IPS-NIHi7 (cell line): ENCODE results near the gene IRF7.
"Not testable (repeated sequence)": the region's sequence is repeated elsewhere in the genome, so short reads cannot be mapped to it uniquely, and the experiment has no call there.

Source experiments
- DNase-seq: peaks from one replicate; pipeline ENCODE4 v3.0.0; 2012; ENCODE audit warnings: mixed read lengths; ENCODE audit errors: extremely low spot score

IRF7 gene

DNA sequence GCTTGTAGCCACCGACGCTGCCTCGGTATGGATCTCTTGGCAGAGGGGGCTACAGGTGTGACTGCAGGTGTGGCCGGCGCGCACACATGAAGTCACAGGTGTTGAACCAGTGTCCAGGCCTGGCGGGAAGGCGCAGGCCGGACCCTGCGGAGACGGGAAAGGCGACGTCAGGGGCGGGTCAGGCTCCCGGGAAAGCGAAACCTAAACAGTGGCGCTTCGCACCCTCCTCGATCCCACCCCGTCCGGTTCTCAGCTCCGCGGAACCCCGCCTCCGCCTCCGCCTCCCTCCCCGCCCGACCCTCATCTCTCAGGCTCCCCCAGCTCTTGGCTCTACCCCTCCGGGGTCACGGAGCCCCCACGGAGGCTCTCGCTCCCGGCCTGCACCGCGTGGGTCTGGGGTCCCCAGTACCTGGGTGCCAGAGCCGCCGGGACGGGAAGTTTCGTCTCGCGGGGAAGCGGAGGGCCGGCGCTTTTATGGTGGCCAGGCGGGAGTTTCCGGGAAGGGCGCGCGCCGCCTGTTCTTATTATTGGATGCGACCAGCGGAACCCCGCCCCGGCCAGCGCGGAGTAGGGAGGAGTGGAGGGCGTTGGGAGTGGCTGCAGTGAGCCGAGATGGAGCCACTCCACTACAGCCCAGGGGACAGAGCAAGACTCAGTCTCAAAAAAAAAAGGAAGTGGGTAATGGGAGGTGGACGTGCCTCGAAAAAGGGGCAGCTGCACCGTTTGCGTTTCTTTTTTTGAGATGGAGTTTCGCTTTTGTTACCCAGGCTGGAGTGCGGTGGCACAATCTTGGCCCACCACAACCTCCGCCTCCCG lies at the start of gene IRF7:
TSS of gene IRF7 (minus strand) at position 447 of the 816 bp plus-strand sequence. CDS start 586 bp downstream, outside the sequence.
- peak; percentile 91 for DNase-seq

DNA sequence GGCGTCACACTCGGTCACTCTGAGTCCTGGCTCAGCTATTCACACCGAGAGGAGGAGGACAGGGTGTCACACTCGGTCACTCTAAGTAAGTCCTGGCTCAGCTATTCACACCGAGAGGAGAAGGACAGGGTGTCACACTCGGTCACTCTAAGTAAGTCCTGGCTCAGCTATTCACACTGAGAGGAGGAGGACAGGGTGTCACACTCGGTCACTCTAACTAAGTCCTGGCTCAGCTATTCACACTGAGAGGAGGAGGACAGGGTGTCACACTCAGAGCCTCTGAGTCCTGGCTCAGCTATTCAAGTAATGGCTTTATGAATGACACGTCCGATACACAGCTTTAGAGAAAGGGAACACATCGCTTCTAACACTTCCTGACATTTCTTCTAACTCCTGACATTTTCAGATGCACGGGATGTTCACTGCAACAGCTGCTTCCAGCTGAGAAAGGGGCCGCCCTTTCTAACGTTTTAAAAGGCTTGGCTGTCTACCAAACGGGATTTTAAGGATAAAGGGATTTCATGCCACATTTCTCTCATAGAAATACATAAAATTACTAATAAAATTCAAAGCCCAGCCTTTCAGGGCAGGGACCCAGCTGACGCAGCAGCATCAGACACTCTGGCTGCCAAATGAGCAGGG lies 49.4 kb upstream of the IRF7 start:
- DNase-seq: no peak

GRCh38 chr11:662689-663274 lies 47.0 kb upstream of the IRF7 start:
- DNase-seq: peak; percentile 92

DNA sequence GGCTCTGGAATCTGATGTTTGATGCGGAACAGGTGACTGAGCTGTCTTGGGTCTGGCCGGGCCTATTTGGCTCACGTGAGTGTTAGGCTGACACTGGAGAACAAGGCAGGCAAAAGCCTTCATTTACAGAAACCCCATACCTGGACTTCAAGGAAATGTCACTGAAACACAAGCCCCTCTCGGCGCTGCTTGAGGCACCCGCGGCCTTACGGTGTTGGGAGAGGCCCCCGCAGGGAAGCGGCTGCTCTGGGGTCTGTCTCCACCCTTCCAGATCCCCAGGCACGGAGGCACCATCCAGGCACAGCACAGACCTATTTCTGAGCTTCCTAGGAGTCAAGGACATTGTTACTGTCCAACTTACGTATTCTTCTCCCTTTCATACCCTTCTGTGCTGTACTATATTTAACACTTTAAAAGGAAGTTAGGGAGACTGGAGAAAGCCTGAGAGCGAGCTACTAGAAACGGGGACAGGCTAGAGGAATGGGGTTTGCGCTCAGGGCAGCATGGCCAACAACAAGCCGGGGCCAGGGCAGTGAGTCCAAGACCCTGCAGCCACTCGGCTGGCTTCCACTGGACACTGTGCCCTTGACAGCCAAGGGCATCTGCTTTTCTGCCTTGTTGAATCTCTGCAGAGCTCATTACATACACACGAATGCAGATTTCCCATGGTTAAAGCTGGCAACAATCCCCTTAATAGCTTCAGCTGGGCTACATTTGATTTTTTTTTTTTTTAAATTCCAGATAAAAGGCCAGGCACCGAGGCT lies 45.1 kb upstream of the IRF7 start:
- no peak for DNase-seq

GRCh38 chr11:660281-660680 lies 44.5 kb upstream of the IRF7 start:
- DNase-seq: no peak

DNA sequence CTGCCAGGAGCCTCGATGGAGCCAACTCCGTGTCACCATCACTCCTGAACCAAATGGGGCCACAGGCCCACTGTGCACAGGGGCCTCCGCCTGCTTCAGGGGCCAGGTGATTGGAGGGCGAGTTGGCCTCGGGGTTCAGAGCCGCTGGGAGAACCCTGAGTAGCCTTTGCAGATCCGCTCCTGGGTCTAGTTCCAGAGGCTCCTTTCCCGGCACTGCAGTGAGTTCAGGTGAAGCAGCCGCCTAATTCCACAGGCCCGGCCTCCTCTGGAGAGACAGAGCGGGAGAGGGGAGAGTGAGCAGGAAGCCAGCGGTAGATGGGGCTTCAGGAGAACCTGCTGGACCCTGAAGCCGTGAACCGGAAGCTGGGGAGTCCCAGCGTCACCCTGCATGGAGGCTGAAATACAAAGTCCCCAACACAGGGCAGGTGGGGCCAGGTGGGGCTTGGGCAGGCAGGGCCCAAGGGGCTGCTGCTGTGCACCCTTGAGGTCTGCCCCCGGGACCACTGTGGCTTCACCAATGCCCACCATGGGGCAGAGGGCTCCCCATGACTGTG lies 43.9 kb upstream of the IRF7 start:
- DNase-seq: no peak

DNA sequence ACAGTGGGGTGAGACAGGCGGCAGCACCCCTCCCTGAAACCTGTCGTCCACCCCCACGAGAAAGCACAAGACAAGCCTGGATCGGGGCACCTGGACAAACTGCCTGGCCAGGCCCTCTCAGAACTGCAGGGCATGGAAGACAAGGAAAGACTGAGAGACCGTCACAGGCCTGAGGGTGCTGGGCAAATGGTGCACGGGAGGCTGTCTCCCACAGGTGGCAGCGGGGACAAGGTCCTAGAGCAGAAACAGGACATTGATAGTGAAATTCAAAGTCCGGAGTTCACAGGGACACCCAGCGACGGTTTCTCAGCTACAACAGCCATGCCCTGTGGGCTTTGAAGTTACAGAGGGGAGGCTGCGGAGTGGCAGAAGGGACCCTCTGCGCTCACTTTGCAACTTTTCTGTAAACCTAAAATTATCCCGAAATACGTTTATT lies 42.0 kb upstream of the IRF7 start:
- DNase-seq: no peak

GRCh38 chr11:656866-657265 lies 41.1 kb upstream of the IRF7 start:
- DNase-seq: no peak

GRCh38 chr11:656426-656825 lies 40.7 kb upstream of the IRF7 start:
- no peak for DNase-seq

DNA sequence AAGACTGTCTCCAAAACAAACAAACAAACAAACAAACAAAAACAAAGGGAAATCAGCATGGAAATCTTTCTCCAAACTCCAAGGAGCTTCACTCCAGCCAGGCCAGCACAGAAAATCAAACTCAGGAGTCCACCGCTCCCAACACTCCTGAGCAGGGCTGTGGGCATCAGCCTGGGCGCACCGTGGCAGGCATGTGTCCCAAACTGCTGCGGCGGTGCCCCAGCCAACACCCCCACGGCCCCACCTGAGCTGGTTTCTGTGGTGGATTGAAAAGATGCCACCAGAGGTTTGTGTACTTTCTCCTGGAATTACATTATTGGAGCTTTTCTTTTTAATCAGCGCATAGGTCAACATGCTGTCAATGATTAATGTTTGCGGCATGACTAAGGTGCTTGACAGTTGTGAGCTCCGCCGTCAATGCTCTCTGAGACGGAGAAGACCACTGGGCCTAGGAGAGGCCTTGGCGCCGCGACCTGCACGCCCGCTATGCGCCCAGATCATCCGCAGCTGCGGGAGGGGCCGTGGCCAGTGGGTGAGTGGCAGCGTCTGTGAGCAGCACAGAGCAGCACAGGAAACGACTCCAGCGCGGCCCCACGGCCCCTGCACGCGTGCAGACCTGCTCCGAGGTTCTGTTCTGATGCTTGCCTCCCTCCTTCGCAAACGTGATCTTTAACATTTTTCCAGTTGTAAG lies 39.4 kb upstream of the IRF7 start:
- no peak for DNase-seq

- DNase-seq: not testable (repeated sequence)
Measured at GRCh38 chr11:654444-654843, 38.7 kb upstream of the IRF7 start.

GRCh38 chr11:653837-654236 lies 38.1 kb upstream of the IRF7 start:
- DNase-seq: no peak

DNA sequence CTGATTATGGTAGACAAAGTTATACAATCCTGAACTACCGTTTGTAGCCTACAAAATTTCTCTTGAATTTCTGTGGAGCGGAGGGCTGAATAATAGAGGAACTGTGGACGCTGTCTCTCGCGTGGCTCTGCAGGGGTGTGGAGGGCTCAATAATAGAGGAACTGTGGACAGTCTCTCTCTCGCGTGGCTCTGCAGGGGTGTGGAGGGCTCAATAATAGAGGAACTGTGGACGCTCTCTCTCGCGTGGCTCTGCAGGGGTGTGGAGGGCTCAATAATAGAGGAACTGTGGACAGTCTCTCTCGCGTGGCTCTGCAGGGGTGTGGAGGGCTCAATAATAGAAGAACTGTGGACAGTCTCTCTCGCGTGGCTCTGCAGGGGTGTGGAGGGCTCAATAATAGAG lies 37.4 kb upstream of the IRF7 start:
- DNase-seq: not testable (repeated sequence)

DNA sequence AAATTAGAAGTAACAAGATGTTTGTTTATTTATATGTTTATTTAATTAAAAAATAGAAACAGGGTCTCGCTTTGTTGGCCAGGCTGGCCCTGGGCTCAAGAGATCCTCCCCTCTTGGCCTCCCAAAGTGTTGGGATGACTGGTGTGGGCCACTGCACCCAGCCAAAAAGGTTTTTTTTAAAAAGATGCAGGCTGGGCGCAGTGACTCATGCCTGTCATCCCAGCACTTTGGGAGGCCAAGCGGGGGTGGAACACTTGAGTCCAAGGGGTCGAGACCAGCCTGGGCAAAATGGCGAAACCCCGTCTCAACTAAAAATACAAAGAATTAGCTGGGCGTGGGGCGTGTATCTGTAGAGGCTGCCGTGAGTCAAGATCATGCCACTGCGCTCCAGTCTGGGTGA lies 34.7 kb upstream of the IRF7 start:
- DNase-seq: no peak

- not testable (repeated sequence) for DNase-seq
Measured at GRCh38 chr11:647672-648158, 32.0 kb upstream of the IRF7 start.

DNA sequence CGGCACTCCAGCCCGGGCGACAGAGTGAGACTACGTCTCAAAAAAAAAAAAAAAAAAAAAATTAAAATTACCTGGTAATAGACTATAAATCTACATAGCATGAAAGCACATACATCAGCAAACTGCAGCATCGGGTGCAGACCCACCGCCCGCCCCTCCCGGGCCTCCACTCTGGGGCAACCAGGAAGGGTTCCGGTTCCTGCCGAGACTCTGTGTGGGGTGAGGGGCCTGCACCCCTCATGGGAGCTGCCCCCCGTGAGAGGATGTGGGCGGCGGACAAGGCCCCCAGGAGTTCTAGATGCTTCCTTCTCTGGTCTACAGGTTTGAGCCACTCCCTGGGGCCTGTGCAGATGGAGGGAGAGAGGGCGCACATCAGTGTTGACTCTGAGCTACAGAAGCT lies 30.5 kb upstream of the IRF7 start:
- DNase-seq: no peak

GRCh38 chr11:645536-645935 lies 29.8 kb upstream of the IRF7 start:
- DNase-seq: peak; percentile 14

DNA sequence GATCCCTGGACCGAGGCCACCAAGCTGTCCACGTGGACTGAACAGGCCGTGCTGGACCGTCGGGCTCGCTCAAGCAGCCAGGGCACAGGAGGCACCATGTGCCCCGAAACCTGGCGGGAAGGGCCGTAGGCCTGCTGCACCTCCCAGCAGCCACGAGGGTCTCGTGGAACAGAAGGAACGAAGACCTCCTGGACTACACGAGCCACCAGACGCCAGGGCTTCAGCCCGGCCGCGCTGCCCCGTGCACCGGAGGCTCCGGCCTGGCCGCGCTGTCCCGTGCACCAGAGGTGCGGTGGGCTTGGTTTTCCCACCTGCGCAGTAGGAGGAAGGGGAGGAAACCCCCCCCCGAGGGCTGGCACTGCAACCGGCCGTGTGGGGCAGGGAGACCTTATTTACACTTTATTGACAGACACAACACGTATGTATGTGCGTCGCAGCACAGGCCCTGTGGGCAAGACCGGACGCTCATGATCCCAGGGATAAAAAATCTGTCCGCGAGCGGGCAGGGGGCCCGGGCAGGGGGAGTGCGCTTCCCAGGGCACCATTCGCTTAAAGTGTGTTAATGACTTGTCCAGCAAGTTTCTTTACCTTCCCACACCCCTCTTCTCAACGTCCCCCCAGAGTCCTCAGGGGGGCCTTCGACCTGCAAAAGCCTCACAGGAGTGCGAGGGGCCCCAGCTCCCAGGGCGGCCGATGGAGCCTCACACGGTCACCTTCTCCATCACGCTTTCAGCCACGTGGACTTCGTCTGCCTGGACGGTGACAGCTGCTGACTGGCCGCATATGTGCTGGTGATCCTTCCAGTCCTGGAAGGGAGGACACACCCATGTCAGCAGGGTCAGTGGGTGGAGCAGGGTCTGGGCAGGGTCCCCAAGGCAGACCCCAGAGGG lies 28.3 kb upstream of the IRF7 start:
- DNase-seq: peak; percentile 6

- no peak for DNase-seq
Measured at GRCh38 chr11:643366-643765, 27.6 kb upstream of the IRF7 start.

GRCh38 chr11:641806-642370 lies 26.1 kb upstream of the IRF7 start:
- no peak for DNase-seq
